CD4-positive, alpha-beta T cell treated with Interleukin-10 for 1 hour (primary cell): ENCODE data around the gene MIGA1.

ENCODE experiments used
- DNase-seq: peaks from one replicate; pipeline ENCODE4 v3.0.0-alpha.2; 2020

The MIGA1 gene

GRCh38 chr1:77926561-77927357, 147.3 kb downstream of the MIGA1 start:
- DNase-seq = peak; percentile 24

GRCh38 chr1:77927414-77927813, 148.0 kb downstream of the MIGA1 start:
- no peak for DNase-seq
